ENCODE data around the gene ARL4A. TPM values are rescaled to one million over a fixed set of nuclear protein-coding genes. Genes with fewer than 3 reads are reported as not detected.
A peak's percentile ranks its signal among the peaks of the same experiment; 100 is the strongest.

The ARL4A gene
- total and polyA plus RNA-seq, 9 of the 15 experiments (the other 6 are each of a cell fraction or from before 2014, with no cell fraction given) = 118 to 688 (median 172) TPM

GRCh38 chr7:12732428-12732827 is 45.0 kb downstream of the ARL4A start:
- intact Hi-C loops (cut with micrococcal nuclease) = loop anchor here (1.0 to 5.0 kb wide), 2 partner anchors 17 to 85 kb away; no protein-coding TSS in a partner anchor
- CTCF ChIA-PET (ENCODE audit: low intra/inter-chr PET ratio) = no interaction called here
- TF ChIP-seq GATAD2B (IDR thresholded peaks at IDR 0.05; ENCODE audit: borderline replicate concordance) (no peak), NKRF (IDR thresholded peaks at IDR 0.05; ENCODE audit: borderline replicate concordance) (no peak), POLR2G (IDR thresholded peaks at IDR 0.05; ENCODE audit: low read depth, low read length) (no peak), SRSF7 (optimal IDR thresholded peaks at IDR 0.05; ENCODE audit: low read depth, low read length) (no peak), RBM25 (IDR thresholded peaks at IDR 0.05; ENCODE audit: low read depth, low read length, severe bottlenecking) (peak; percentile 63), GTF2A2 (tag; IDR thresholded peaks at IDR 0.05) (0 out of 2 replicates have a peak, but pooled peaks have one; percentile 22), ZNF764 (CRISPR knock-in tag; IDR thresholded peaks at IDR 0.05; ENCODE audit: low read depth) (no peak), BCOR (IDR thresholded peaks at IDR 0.05) (0 out of 2 replicates have a peak, but pooled peaks have one; percentile 7), MYNN (IDR thresholded peaks at IDR 0.05) (no peak), MYNN (CRISPR knock-in tag; IDR thresholded peaks at IDR 0.05) (no peak), ZNF121 (CRISPR knock-in tag; conservative IDR thresholded peaks at IDR 0.05) (peak; percentile 83), KLF16 (IDR thresholded peaks at IDR 0.05) (no peak), CTCFL (IDR thresholded peaks at IDR 0.05; ENCODE audit: borderline replicate concordance, insufficient read depth, low read depth, low read length, poor library complexity, severe bottlenecking) (no peak), JUND (IDR thresholded peaks at IDR 0.05; ENCODE audit: borderline replicate concordance, low read depth, low read length) (no peak), JUND (tag; IDR thresholded peaks at IDR 0.05; ENCODE audit: borderline replicate concordance, low read depth, low read length) (no peak), RAD51 (IDR thresholded peaks at IDR 0.05; ENCODE audit: borderline replicate concordance, low read depth) (no peak), ATF2 (CRISPR knock-in tag; IDR thresholded peaks at IDR 0.05) (no peak), MAFF (IDR thresholded peaks at IDR 0.05; ENCODE audit: low read length) (no peak)

More at GRCh38 chr7:12732428-12732827, 45.0 kb downstream of the ARL4A start:
- H3K9me3 ChIP-seq (replicated peaks; ENCODE audit: control insufficient read depth, insufficient read depth, low read depth, low read length) = no peaks in the 10 kb centered on the region; the same call in 1 of the 2 replicates
- H3K4me3 ChIP-seq = no peak overlapping the region
- no peaks in the 10 kb centered on the region for H3K36me3 ChIP-seq (ENCODE audit: control insufficient read depth, insufficient read depth, low read length)
- H3K9ac ChIP-seq (ENCODE audit: insufficient read depth in 1 of 2, low read depth in 2 of 2, low read length in 2 of 2) = peak overlapping the region in 1 of 2 experiments; percentile 72; a peak in 2 of 4 replicates
- H3K27ac ChIP-seq (ENCODE audit: extremely low read depth, low read depth, low read length) = peak overlapping the region; percentile 95
- no peaks in the 10 kb centered on the region for H4K20me1 ChIP-seq (replicated peaks; ENCODE audit: control insufficient read depth, insufficient read depth, low read length)
- H3K79me2 ChIP-seq (ENCODE audit: control insufficient read depth, insufficient read depth, low read length) = peaks cover 34% of the 10 kb centered on the region
- H2AFZ ChIP-seq (ENCODE audit: low read depth, low read length) = no peak overlapping the region
- H3K4me2 ChIP-seq (ENCODE audit: insufficient read depth, low read length) = no peak overlapping the region
- in situ Hi-C loops (cut with MboI) = no loop called here
- POLR2A ChIA-PET = interaction anchor here (0.7 to 1.5 kb wide), 3 partner anchors 12 to 26 kb away, joined by 3 to 5 read pairs (median 3); no protein-coding TSS in a partner anchor
- no peak for DNase-seq (ENCODE audit: extremely low read depth in 1 of 4, low spot score in 3 of 4)
- no peaks in the 10 kb centered on the region for H3K9me1 ChIP-seq (ENCODE audit: control insufficient read depth, insufficient read depth, low read length)
- WGBS (ENCODE audit: insufficient coverage, low coverage, missing lambda C conversion rate) = 92% methylated on average over 1 of the region's 1 CpG
- ATAC-seq = no peak
- no TSS peak for BruUV-seq (replicated peaks)
- no peak for FAIRE-seq
- peaks cover 4 to 46% of the 10 kb centered on the region in 2 experiments for H3K4me1 ChIP-seq (replicated peaks in 1 of 2; ENCODE audit: control insufficient read depth in 2 of 2, insufficient read depth in 2 of 2, low read length in 2 of 2)
- no peaks in the 10 kb centered on the region for H3K27me3 ChIP-seq (ENCODE audit: control insufficient read depth in 2 of 2, insufficient read depth in 2 of 2, low read length in 2 of 2)
